Stimulated activated CD4-positive, alpha-beta T cell treated with anti-CD3 and anti-CD28 coated beads, TNF-alpha, amount 100 ng/mL, for 1 hour (primary cell): ENCODE results near the gene CITED4.

Experiments used
- DNase-seq, 3 donors: peaks; one replicate each; pipeline ENCODE4 v3.0.0-alpha.2; 2020; ENCODE audit warnings: low read depth in 3 of 3, low spot score in 1 of 3

CITED4 gene

DNA sequence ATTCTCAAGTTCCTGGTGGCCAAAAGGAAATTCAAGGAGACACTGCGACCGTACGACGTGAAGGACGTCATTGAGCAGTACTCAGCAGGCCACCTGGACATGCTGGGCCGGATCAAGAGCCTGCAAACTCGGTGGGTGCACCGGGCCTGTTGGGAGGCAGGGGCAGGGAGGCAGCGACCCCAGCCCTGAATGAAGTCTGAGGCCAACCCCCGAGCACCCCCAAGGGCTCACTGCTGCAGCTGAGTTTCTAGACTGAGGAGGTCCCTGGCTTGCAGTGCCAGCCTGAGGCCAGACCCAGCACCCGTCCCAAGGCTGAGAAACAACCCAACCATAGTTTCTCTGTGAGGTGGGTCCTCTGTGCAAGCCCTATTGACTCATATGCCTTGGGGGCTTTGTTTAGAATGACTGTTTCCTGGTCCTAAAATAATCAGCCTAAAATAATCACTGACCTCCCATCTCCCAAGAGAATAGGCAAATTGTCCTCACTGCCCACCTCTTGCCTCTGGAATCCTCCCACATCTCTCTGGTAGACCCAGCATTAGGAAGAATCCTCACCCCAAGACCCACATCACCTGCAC, 27.1 kb downstream of the CITED4 start:
- DNase-seq = no peak

DNA sequence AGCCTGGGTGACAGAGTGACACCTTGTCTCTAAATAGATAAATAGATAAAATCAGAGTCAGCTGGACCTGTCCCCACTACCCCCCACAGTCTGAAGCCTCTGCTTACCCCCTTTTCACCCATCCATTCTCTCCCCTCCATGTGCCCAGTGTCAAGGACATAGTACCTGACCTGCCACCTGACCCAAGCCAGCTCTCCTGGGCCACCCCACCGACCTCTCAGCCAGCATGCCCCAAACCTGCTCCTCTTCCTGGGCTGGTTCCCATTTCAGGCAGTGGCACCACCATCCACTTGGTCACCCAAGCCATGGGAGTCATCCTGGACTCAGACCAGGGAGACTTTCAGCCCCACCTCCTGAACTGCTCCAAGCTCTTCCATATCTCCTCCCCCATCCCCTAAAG, 28.2 kb downstream of the CITED4 start:
- no peak for DNase-seq

DNA sequence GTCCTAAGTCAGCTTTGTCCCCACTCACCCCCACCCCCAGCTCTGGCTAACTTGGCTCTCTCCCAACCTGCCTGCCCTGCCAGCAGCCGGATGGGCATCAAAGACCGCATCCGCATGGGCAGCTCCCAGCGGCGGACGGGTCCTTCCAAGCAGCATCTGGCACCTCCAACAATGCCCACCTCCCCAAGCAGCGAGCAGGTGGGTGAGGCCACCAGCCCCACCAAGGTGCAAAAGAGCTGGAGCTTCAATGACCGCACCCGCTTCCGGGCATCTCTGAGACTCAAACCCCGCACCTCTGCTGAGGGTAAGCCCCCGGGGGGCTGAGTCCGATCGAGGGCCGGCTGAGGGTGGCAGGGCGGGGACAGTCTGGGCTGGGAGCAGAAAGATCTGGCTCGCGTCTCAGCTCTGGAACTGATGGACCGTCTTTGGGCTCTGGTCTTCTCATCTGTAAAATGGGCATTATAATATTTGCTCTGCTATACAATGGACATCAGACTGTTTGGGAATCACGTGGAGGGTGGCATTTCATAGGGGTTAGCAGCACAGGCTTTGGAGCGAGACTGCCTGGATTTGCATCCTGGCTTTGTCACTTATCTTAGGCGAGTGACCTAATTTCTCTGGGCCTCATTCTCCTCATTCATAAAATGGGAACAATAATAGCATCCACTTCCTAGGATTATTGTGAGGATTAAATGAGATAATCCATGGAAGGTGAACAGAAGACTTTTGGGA, 31.0 kb downstream of the CITED4 start:
- no peak for DNase-seq

DNA sequence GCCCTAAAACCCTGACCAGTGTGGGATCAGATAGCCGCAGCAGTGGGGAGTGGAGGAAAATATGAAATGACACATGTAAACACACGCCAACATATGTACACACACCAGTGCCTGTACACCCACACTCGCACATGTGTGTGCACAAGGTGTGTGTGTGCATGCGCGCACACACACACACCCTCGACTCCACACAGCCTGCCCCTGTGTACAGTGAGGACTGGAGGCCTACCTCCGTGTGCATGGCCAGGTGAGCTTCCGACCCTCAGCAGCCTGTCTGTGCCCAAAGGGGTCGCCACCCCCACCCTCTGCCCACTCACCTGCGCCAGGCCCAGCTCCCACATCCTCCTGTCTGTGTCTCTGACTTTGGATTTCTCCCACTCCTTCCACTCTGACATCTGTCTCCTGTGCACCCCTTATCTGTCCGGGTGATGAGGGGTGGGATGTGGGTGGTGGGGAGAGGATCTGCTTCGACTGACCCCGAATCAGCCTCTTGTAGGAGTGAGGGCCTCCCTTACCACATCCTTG, 31.7 kb downstream of the CITED4 start:
- DNase-seq = no peak

DNA sequence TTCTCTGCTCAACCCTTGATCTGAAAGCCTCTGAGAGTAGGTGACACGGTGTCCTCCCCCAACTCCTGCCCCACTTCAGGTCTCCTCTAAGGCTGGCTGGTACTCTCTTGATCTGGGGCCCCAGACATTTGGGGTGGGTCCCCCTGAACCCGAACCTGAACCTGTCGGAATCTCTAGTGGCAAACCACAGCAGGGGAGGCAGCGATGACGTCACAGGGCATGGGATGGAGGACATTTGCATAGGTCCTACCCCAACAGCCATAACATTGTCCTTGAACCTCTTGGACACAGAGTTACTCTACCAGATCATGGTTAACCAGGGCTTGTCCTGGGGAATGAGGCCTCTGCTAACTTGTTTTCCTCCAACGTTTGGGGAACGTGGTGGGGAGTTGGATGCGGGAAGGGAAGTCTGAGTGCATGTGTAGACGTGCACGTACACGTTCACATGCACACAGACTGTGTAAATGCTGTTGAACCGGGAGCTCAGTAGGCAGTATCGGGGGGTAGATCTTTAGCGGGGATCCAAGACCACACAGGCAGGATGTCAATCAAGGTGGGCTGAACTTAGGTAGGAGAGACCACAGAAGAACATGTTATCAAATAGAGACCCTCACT, 32.4 kb downstream of the CITED4 start:
- no peak for DNase-seq

DNA sequence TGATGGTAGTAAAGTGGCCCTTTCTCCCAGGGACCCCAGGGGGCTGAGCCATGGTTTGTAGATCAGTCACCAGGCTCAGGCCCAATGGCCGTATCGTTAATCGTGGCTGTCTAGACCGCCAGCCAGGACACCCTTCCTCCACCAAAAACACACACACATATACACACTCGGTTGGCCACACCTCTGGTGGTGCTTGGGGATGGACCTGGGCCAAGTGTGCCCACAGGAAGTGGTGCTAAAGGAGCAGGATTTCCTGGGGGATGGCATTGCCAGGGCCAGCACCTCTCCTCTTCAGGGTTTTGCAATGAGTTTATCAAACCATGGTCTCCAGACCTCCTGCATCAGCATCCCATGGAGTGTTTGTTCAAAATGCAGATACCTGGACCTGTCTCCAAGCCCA, 36.2 kb downstream of the CITED4 start:
- DNase-seq = no peak

DNA sequence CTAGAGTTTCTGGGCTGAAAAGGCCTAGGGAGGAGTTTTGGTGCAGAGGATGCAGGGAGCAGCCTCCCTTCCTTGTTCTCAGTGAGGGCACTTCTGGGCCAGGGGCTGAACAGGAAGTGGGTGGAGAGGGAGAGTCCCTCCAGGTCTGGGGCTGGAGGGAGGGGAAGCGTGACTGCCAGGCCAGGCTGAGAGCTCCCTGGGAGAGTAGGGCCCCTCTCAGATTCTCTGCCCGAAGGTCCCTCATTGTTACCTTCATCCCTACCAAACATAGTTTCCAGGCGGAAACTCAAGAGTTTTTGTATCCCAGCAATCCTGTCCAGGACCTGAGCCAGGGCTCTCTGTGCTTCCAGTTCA, 36.8 kb downstream of the CITED4 start:
- no peak for DNase-seq

DNA sequence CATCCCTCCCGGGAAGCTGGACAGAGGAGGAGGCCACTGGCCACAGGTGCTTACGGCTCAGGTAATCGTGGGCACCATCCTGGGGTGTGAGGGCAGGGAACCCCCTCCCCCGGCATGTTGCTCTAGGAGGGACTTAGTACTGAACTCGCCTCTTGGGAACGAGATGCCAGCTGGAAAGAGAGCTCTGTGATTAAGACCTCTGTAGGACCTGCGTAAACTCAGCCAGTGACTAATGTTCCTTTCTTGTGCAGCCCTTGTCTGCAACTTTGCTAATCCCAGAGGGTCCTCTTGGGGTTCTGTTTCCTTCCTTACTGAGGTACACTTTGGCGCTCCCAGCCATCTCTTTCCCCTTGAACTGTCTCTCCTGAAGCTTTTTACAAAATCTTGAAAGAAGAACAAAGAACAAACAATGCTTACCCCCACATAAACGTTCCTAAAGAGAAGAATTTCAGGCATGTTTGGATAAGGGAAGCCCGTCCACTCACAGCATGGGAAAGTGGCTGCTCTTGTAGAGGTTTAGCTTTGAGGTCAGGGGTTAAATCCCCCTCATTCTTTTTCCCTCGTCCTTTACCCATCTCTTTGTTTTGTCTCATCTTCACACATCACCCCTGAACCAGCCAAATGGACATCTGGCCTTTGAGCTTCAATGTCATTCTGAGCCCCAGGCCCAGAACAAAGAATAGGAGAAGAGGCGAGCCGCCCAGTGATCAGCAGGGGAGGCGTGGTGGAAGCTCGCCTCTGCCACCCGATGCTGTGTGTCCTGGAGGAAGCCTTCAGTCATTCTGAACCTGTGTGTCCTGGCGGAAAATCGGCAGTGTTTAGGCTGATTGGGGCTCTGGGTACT, 37.4 kb downstream of the CITED4 start:
- DNase-seq = no peak

DNA sequence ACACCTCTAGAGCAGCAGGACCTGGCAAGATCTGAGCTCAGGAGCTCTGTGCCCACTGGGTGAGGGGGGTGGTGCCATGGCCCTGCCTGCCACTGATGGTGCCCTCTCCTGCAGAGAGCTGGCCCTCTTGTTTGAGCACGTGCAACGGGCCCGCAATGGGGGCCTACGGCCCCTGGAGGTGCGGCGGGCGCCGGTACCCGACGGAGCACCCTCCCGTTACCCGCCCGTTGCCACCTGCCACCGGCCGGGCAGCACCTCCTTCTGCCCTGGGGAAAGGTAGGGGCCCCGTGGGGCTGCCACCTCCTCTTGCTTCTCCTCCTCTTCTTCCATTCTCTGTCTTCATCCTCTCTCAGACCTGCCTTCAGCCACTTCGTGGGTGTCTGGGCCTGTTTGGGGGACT, 38.2 kb downstream of the CITED4 start:
- no peak for DNase-seq

DNA sequence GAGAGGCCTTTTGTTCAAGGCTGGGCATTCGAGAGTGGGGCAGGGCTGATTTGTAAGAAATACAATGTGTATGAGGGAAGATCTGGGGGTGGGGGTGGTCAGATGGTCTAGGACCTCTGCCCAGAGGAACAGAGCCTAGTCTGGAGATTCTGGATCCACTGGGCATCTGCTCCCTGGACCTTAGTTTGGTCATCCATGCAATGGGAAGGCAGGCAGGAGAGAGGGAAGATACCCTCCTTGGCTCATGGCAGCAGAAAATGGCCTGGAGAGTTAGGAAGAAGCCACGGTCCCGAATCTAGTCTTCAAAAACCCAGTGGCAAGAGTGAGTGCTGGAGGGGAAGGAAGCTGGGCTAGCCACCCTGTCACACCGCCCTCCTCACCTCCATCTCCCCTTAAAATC, 38.8 kb downstream of the CITED4 start:
- no peak for DNase-seq

DNA sequence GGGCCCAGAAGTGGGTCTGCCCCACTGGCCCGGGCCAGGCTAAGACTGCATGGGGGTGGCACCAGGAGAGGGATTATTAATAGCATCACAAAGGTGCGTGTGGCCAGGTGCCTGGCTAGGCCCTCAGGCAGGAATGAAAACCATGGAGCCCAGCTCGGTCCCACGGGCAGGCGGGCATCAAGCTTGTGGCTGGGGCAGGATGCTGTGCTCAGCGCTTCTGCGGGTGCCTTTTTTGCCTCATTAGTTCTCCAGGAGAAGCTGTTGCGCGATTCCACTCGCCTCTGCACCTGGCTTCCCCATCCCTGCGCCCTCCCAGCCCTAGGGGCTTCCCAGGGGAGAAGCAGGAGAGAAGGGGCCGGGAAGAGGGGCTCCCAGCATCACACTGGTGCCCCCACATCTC, 39.3 kb downstream of the CITED4 start:
- no peak for DNase-seq

DNA sequence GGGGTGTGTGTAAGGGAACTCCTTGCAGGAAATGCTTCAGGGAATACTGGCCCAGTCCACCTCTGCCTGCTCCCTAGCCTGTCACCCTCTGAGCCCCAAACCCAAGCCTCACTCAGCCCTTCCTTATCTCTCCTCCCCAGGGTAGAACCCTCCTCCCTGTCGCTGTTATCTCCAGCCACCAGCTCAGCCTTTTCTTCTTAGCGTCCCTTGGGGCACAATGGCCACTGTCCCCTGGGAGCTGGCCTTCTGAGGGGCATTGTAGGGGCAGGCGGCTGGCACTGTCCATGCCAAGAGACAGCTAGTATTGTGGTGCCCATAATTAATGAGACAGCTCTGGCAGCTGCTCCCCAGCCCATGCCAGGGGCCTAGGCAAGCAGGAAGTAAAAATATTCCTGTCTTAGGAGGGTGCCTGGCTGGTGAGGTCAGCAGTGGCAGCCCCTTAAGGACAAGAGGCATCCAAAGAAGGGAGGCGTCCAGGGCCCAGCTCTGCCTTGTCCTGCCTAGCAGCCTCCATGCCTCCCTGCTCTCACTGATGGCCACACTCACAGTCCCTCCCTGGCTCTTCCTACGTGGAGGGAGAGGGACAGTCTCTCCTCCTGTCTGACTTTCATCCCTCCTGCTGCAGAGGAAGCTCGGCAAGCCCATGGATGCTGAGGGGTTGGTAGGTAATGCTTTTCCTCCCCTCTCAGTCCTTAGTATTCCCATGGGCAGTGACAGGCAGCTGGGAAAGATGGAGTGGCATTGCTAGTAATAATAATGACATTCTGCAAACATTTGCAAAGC, 41.1 kb downstream of the CITED4 start:
- DNase-seq = no peak

DNA sequence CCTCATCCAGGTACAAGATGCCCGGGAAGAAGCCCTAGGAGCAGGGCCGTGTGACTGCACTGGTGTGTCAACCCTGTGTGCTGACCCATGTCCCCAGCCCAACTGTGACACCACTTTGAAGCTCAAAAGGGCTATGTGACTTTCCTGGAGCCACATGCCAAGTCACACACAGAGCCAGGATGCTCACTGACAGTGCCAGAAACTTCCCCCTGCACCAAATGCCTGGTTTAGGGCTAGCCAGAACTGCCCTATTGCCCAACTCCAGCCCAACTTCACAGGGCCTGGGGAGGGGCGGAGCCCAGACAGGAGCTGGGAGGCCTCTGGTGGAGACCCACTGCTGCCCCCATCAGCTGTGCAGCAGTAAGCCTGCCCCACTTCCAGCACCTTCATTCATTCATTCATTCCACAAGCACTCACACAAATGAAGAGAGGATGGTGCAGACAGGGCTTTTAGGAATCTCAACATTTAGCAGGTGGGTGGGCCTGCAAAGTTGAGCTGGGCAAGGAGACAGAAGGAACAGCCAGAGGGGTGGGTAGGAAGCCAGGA, 41.8 kb downstream of the CITED4 start:
- DNase-seq = no peak

DNA sequence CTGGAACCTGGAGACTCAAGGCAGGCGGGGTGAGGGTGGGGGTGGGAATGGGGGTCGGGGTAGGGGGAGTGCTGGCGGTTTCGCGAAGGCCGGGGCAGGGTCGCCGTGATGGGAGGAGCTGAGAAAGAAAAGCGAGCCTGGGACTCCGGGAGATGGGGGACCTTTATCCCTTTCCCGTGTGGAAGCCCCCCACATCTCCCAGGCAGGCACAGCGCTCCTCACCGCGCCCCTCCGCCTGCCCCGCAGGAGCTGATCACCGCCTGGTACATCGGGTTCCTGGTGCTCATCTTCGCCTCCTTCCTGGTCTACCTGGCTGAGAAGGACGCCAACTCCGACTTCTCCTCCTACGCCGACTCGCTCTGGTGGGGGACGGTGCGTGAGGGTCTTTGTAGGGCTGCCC, 43.1 kb downstream of the CITED4 start:
- no peak for DNase-seq

DNA sequence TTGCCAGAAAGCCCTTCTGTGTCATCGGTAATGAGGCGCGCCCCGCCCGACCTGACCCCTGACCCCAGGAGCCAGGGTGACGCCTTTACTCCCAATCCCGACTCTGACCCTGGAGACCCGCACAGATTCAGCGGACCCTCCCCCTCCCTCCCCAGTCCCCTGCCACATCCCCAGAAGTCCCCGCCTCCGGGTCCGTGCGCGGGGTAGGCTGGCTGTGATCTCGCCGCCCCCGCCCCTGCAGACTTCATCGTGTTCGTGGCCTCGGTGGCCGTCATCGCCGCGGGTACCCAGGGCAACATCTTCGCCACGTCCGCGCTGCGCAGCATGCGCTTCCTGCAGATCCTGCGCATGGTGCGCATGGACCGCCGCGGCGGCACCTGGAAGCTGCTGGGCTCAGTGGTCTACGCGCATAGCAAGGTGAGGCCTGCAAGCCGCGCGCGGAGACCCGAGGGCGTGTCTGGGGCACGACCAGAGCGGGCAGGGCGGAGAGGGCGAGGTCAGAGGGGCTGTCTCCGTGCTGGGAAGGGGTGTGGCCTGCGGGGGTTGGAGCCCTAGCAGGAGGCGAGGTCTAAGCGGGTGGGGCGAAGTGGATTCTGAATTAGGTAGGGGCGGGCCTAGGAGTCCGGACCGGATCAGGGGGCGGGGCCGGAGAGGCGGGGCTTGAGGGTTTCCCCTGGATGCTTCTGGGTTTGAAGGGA, 43.8 kb downstream of the CITED4 start:
- peak; percentile 69 to 74 (median 69) for DNase-seq

DNA sequence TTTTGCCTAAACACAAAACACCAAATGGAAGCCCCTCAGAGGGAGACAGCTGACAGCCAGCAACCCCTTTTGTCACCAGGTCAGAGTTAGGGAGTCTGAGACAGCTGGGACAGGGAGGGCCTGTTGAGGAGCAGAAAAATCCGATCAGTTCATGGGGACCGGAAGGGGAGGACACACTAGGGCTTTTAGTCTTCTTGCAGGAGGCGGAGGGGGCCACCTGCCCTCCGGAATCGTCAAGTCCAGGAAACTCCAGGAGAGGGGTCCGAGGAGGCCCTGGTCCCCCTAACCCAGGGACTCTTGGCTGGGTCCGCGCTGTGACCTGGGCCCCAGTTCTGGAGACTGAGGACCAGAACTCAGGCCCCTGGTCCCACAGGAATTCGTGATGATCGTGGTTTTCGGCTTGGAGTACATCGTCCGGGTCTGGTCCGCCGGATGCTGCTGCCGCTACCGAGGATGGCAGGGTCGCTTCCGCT, 44.3 kb downstream of the CITED4 start:
- DNase-seq = no peak

DNA sequence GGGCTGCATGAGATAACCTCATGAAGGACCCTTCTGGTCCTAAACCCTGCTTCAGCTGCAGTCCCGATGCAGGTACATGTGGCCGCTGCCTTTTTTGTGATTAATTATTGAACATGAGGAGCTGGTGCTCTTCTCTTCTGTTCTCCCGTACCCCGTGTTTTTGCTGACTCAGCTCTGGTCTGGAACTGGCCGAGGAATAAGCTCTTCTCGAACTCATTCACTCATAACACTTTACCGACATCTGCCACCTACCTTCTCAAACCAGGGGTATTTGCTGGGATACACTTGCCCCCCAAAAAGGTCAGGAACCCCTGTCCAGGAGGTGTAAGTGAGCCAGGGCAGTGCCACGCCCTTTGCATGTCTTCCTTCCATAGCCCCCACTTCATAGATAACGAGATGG, 46.7 kb downstream of the CITED4 start:
- DNase-seq = no peak
